ENCODE results near the gene MTOR. TPM values are rescaled to one million over a fixed set of nuclear protein-coding genes. Genes with fewer than 3 reads are reported as not detected.

Gene MTOR
- total RNA-seq, 6 experiments from 2014 or later: 36.6 to 41.2 (median 38.2) TPM

- Mint-ChIP-seq H3K36me3 (ENCODE audit: low read depth) (peaks cover 25% of the 10 kb centered on the region), H3K4me3 (no peak overlapping the region)
Observed at GRCh38 chr1:11198257-11198656, 64.1 kb downstream of the MTOR start.

GRCh38 chr1:11197359-11197758, 65.0 kb downstream of the MTOR start:
- Mint-ChIP-seq H3K4me3 (no peak overlapping the region), H3K9me3 (no peaks in the 10 kb centered on the region), H3K27me3 (ENCODE audit: insufficient read depth) (peaks cover 2% of the 10 kb centered on the region; the same call in 1 of the 2 replicates), H3K4me1 (ENCODE audit: low read depth) (peaks cover 6% of the 10 kb centered on the region), H3K36me3 (ENCODE audit: low read depth) (peaks cover 25% of the 10 kb centered on the region), H3K27ac (no peak overlapping the region)
- no peak for DNase-seq
- no peak for TF ChIP-seq CTCF (IDR thresholded peaks at IDR 0.05)

More at GRCh38 chr1:11198257-11198656, 64.1 kb downstream of the MTOR start:
- H3K27me3 Mint-ChIP-seq (ENCODE audit: insufficient read depth): peaks cover 2% of the 10 kb centered on the region; the same call in 1 of the 2 replicates
- no peak for TF ChIP-seq CTCF (IDR thresholded peaks at IDR 0.05)
- peaks cover 6% of the 10 kb centered on the region for H3K4me1 Mint-ChIP-seq (ENCODE audit: low read depth)
- DNase-seq: no peak
- no peaks in the 10 kb centered on the region for H3K9me3 Mint-ChIP-seq
- no peak overlapping the region for H3K27ac Mint-ChIP-seq

- Mint-ChIP-seq H3K36me3 (ENCODE audit: low read depth) (peaks cover 25% of the 10 kb centered on the region), H3K9me3 (no peaks in the 10 kb centered on the region), H3K27ac (no peak overlapping the region), H3K27me3 (ENCODE audit: insufficient read depth) (peaks cover 2% of the 10 kb centered on the region; the same call in 1 of the 2 replicates), H3K4me3 (no peak overlapping the region), H3K4me1 (ENCODE audit: low read depth) (peaks cover 6% of the 10 kb centered on the region)
- TF ChIP-seq CTCF (IDR thresholded peaks at IDR 0.05): no peak
- no peak for DNase-seq
Observed at GRCh38 chr1:11196945-11197344, 65.4 kb downstream of the MTOR start.

GRCh38 chr1:11194407-11195176, 67.8 kb downstream of the MTOR start:
- Mint-ChIP-seq H3K4me1 (ENCODE audit: low read depth) (peaks cover 6% of the 10 kb centered on the region), H3K36me3 (ENCODE audit: low read depth) (peaks cover 25% of the 10 kb centered on the region), H3K27ac (no peak overlapping the region), H3K9me3 (no peaks in the 10 kb centered on the region), H3K4me3 (no peak overlapping the region), H3K27me3 (ENCODE audit: insufficient read depth) (peaks cover 2% of the 10 kb centered on the region; the same call in 1 of the 2 replicates)
- no peak for TF ChIP-seq CTCF (IDR thresholded peaks at IDR 0.05)
- DNase-seq: no peak

- H3K27me3 Mint-ChIP-seq (ENCODE audit: insufficient read depth): peaks cover 2% of the 10 kb centered on the region; the same call in 1 of the 2 replicates
- TF ChIP-seq CTCF (IDR thresholded peaks at IDR 0.05): no peak
- no peak overlapping the region for H3K4me3 Mint-ChIP-seq
- DNase-seq: no peak
- H3K36me3 Mint-ChIP-seq (ENCODE audit: low read depth): peaks cover 25% of the 10 kb centered on the region
- no peaks in the 10 kb centered on the region for H3K9me3 Mint-ChIP-seq
- peaks cover 6% of the 10 kb centered on the region for H3K4me1 Mint-ChIP-seq (ENCODE audit: low read depth)
- no peak overlapping the region for H3K27ac Mint-ChIP-seq
Observed at GRCh38 chr1:11193376-11193775, 69.0 kb downstream of the MTOR start.

Data from HFFc6 (cell line).